ENCODE results near the gene KIF5A. TPM values are rescaled to one million over a fixed set of nuclear protein-coding genes. Genes with fewer than 3 reads are reported as not detected.
"Not testable (repeated sequence)": the region's sequence is repeated elsewhere in the genome, so short reads cannot be mapped to it uniquely, and the experiment has no call there.

Gene KIF5A
- total RNA-seq, 4 donors from 2014 or later, result 2.1 to 3.2 (median 2.4) TPM

- 95% methylated on average over 7 of the region's 7 CpGs for WGBS
- TF ChIP-seq EP300 (IDR thresholded peaks at IDR 0.05), result no peak
- Histone ChIP-seq H3K4me1 (peaks cover 3 to 11% (median 4%) of the 10 kb centered on the region in 4 donors), H3K36me3 (peaks cover 56 to 94% (median 84%) of the 10 kb centered on the region in 4 donors), H3K27ac (replicated peaks in 1 of 4) (no peak overlapping the region), H3K4me3 (no peak overlapping the region), H3K9me3 (no peaks in the 10 kb centered on the region), H3K27me3 (no peaks in the 10 kb centered on the region)
- intact Hi-C loops (cut with DNase I), result no loop called here
- DNase-seq (ENCODE audit: extremely low spot score), result no peak
Observed at GRCh38 chr12:57511588-57512325, 38.1 kb upstream of the KIF5A start.

- no peaks in the 10 kb centered on the region for H3K9me3 ChIP-seq
- DNase-seq (ENCODE audit: extremely low spot score), result no peak
- H3K27ac ChIP-seq (replicated peaks in 1 of 4), result peak overlapping the region in 1 of 4 donors; percentile 1
- WGBS, result 88% methylated on average over 6 of the region's 6 CpGs
- H3K4me3 ChIP-seq, result no peak overlapping the region
- TF ChIP-seq CTCF (IDR thresholded peaks at IDR 0.05), result no peak
- TF ChIP-seq POLR2A (IDR thresholded peaks at IDR 0.05; ENCODE audit: low read depth), result no peak
- no peak for TF ChIP-seq EP300 (IDR thresholded peaks at IDR 0.05)
- TF ChIP-seq POLR2AphosphoS5 (IDR thresholded peaks at IDR 0.05), result no peak
- H3K27me3 ChIP-seq, result no peaks in the 10 kb centered on the region
- peaks cover 11 to 20% (median 13%) of the 10 kb centered on the region in 4 donors for H3K4me1 ChIP-seq
- H3K36me3 ChIP-seq, result peaks cover 65 to 99% (median 90%) of the 10 kb centered on the region in 4 donors
- intact Hi-C loops (cut with DNase I), result no loop called here
Observed at GRCh38 chr12:57512665-57513064, 37.2 kb upstream of the KIF5A start.

DNA sequence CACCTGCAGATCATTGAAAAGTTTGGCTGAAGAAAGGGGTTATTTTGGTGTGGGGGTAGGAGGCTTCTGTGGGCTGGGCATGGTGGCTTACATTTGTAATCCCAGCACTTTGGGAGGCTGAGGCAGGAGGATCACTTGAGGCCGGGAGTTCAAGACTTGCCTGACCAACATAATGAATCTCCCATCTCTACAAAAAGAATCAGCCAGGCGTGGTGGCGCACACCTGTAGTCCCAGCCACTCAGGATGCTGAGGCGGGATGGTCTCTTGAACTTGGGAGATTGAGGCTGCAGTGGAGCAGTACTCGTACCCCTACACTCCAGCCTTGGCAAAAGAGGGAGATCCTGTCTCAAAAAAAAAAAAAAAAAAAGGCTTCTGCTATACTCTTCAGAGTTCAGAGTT is 36.6 kb upstream of the KIF5A start:
- Histone ChIP-seq H3K27me3 (no peaks in the 10 kb centered on the region), H3K36me3 (peaks cover 65 to 97% (median 91%) of the 10 kb centered on the region in 4 donors), H3K9me3 (no peaks in the 10 kb centered on the region), H3K27ac (replicated peaks in 1 of 4) (no peak overlapping the region), H3K4me1 (peaks cover 17 to 26% (median 19%) of the 10 kb centered on the region in 4 donors), H3K4me3 (no peak overlapping the region)
- DNase-seq (ENCODE audit: extremely low spot score), result no peak
- intact Hi-C loops (cut with DNase I), result no loop called here
- WGBS, result 93% methylated on average over 5 of the region's 5 CpGs
- TF ChIP-seq CTCF (IDR thresholded peaks at IDR 0.05), result no peak
- TF ChIP-seq POLR2A (IDR thresholded peaks at IDR 0.05; ENCODE audit: low read depth), result no peak
- no peak for TF ChIP-seq EP300 (IDR thresholded peaks at IDR 0.05)
- no peak for TF ChIP-seq POLR2AphosphoS5 (IDR thresholded peaks at IDR 0.05)

DNA sequence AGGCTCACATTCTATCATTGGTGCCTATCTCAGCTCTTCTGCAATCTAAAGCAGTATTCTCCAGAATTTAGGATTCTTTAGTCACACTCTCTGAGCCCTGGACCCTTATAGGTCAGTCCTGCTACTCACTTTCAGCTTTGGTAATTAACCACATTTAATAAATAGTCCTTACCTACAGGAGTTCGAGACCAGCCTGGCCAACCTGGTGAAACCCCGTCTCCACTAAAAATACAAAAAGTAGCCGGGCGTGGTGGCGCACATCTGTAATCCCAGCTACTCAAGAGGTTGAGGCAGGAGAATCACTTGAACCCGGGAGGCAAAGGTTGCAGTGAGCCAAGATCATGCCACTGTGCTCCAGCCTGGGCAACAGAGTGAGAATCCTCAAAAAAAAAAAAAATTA is 36.2 kb upstream of the KIF5A start:
- H3K4me3 ChIP-seq; DNase-seq (ENCODE audit: extremely low spot score); H3K27me3 ChIP-seq; H3K27ac ChIP-seq (replicated peaks in 1 of 4); H3K9me3 ChIP-seq; intact Hi-C loops (cut with DNase I): not testable (repeated sequence)
- 87% methylated on average over 6 of the region's 6 CpGs for WGBS
- Histone ChIP-seq H3K36me3 (peaks cover 65 to 96% (median 87%) of the 10 kb centered on the region in 4 donors), H3K4me1 (peaks cover 21 to 30% (median 23%) of the 10 kb centered on the region in 4 donors)

DNA sequence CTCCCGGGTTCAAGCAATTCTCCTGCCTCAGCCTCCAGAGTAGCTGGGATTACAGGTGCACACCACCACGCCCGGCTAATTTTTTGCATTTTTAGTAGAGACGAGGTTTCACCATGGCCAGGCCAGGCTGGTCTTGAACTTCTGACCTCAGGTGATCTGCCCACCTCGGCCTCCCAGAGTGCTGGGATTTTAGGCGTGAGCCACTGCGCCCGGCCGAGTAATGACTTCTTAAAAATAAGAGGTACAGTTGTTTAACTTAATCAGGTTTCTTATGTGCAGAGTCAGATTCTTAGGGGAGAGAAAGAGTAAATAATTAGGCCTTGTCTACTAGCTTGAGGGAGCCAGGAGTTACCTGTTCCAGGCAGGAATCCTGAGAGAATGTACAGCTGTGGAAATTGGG is 35.6 kb upstream of the KIF5A start:
- peaks cover 65 to 90% (median 81%) of the 10 kb centered on the region in 4 donors for H3K36me3 ChIP-seq
- not testable (repeated sequence) for DNase-seq (ENCODE audit: extremely low spot score)
- WGBS, result 94% methylated on average over 8 of the region's 9 CpGs

GRCh38 chr12:57514720-57515407 is 35.0 kb upstream of the KIF5A start:
- Histone ChIP-seq H3K27ac (replicated peaks in 1 of 4) (peak overlapping the region in 1 of 4 donors; percentile 99), H3K4me3 (no peak overlapping the region), H3K36me3 (peaks cover 59 to 84% (median 75%) of the 10 kb centered on the region in 4 donors), H3K4me1 (peaks cover 32 to 41% (median 33%) of the 10 kb centered on the region in 4 donors), H3K9me3 (no peaks in the 10 kb centered on the region), H3K27me3 (no peaks in the 10 kb centered on the region)
- DNase-seq (ENCODE audit: extremely low spot score), result no peak
- TF ChIP-seq POLR2AphosphoS5 (IDR thresholded peaks at IDR 0.05), result no peak
- TF ChIP-seq EP300 (IDR thresholded peaks at IDR 0.05), result no peak
- TF ChIP-seq POLR2A (IDR thresholded peaks at IDR 0.05; ENCODE audit: low read depth), result no peak
- TF ChIP-seq CTCF (IDR thresholded peaks at IDR 0.05), result no peak
- 89% methylated on average over 9 of the region's 9 CpGs for WGBS
- intact Hi-C loops (cut with DNase I), result no loop called here

More for the DNA sequence above, 35.6 kb upstream of the KIF5A start:
- intact Hi-C loops (cut with DNase I); H3K9me3 ChIP-seq; H3K27me3 ChIP-seq; H3K4me3 ChIP-seq: not testable (repeated sequence)
- peaks cover 27 to 35% (median 29%) of the 10 kb centered on the region in 4 donors for H3K4me1 ChIP-seq
- H3K27ac ChIP-seq (replicated peaks in 1 of 4), result peak overlapping the region in 1 of 4 donors; percentile 99

All from esophagus muscularis mucosa (tissue), 4 donors.